PC-9 (cell line): ENCODE measurements around the gene F5. TPM values are rescaled to one million over a fixed set of nuclear protein-coding genes. Genes with fewer than 3 reads are reported as not detected.

Experiments
- BruUV-seq: library from RNA; stranded (reverse); fragments of 400-500 nt; replicated peaks from 2 replicates; lab custom pipeline; 2021; lab: Mats Ljungman, UMichigan
- CTCF ChIA-PET: fragments of 300-600 bp; sonication (Branson Sonifier 250); formaldehyde crosslinking; loops from one replicate; lab custom pipeline; 2022; ENCODE audit warnings: antibody characterized with exemption; lab: Charles Lee
- POLR2A ChIA-PET: fragments of 300-600 bp; sonication (Branson Sonifier 250); formaldehyde crosslinking; loops from one replicate; lab custom pipeline; 2022; ENCODE audit warnings: antibody characterized with exemption; ENCODE audit not compliant: unreplicated experiment; lab: Charles Lee
- DNase-seq, 2 experiments: peaks; one replicate each; pipeline versions ENCODE4 v3.0.0 to v3.0.0-alpha.2; 2015 to 2022; ENCODE audit warnings: mixed read lengths in 1 of 2
- H2AFZ ChIP-seq: fragments of 200-600 bp; sonication (generic); 2 replicates; pipeline ENCODE4 v1.8.1; 2017; ENCODE audit warnings: antibody characterized with exemption
- H3F3A ChIP-seq: fragments of 200-600 bp; sonication (generic); 2 replicates; pipeline ENCODE4 v1.8.1; 2017; ENCODE audit warnings: antibody characterized with exemption, mild to moderate bottlenecking, low read depth; ENCODE audit not compliant: insufficient read depth
- H3K27ac ChIP-seq: fragments of 200-600 bp; sonication (generic); 2 replicates; pipeline ENCODE4 v1.6.1; 2016; ENCODE audit warnings: mixed run types
- H3K27me3 ChIP-seq: fragments of 200-600 bp; sonication (generic); 2 replicates; pipeline ENCODE4 v1.6.1; 2016; ENCODE audit warnings: low read depth, mixed run types; ENCODE audit not compliant: insufficient read depth
- H3K36me3 ChIP-seq: fragments of 200-600 bp; sonication (generic); 2 replicates; pipeline ENCODE4 v1.6.1; 2016; ENCODE audit warnings: low read depth, mixed run types
- H3K4me1 ChIP-seq: fragments of 200-600 bp; sonication (generic); replicated peaks from 2 replicates; pipeline ENCODE4 v1.6.1; 2016; ENCODE audit warnings: mixed run types; ENCODE audit not compliant: insufficient read depth
- H3K4me2 ChIP-seq: fragments of 200-600 bp; sonication (generic); 2 replicates; pipeline ENCODE4 v1.6.1; 2017; ENCODE audit warnings: mixed run types
- H3K4me3 ChIP-seq: fragments of 200-600 bp; sonication (generic); 2 replicates; pipeline ENCODE4 v1.6.1; 2016; ENCODE audit warnings: mixed run types
- H3K79me2 ChIP-seq: fragments of 200-600 bp; sonication (generic); 2 replicates; pipeline ENCODE4 v1.6.1; 2017; ENCODE audit warnings: low read depth, mixed run types
- H3K9me2 ChIP-seq: fragments of 200-600 bp; sonication (generic); 2 replicates; pipeline ENCODE4 v1.8.1; 2017; ENCODE audit warnings: mild to moderate bottlenecking; ENCODE audit not compliant: insufficient read depth
- H3K9me3 ChIP-seq: fragments of 200-600 bp; sonication (generic); 2 replicates; pipeline ENCODE4 v1.8.1; 2016; ENCODE audit warnings: low read depth; ENCODE audit not compliant: insufficient read depth
- H4K20me1 ChIP-seq: fragments of 200-600 bp; sonication (generic); 2 replicates; pipeline ENCODE4 v1.8.1; 2017; ENCODE audit not compliant: insufficient read depth
- EZH2 ChIP-seq: fragments of 200-600 bp; sonication (generic); IDR thresholded peaks from 2 replicates; pipeline ENCODE4 v1.8.0; 2017; ENCODE audit warnings: antibody characterized with exemption, low read depth
- intact Hi-C: fragments of 100-400 bp; cut with micrococcal nuclease; formaldehyde crosslinking; loops from one replicate; pipeline ENCODE4 v1.10.0; 2022; ENCODE audit not compliant: unreplicated experiment
- total RNA-seq: library from RNA; stranded (reverse); gene quantifications from 2 replicates; pipeline ENCODE4 v1.2.3, GENCODE V29; 2021
- TF ChIP-seq, protein P1 (sequence below): fragments of 200-600 bp; sonication (generic); conservative IDR thresholded peaks from 2 replicates; pipeline ENCODE4 v1.6.1; 2017; ENCODE audit warnings: mixed run types, antibody characterized with exemption, mild to moderate bottlenecking, moderate library complexity

Gene F5
- total RNA-seq, 1 experiment from 2014 or later: not detected

DNA sequence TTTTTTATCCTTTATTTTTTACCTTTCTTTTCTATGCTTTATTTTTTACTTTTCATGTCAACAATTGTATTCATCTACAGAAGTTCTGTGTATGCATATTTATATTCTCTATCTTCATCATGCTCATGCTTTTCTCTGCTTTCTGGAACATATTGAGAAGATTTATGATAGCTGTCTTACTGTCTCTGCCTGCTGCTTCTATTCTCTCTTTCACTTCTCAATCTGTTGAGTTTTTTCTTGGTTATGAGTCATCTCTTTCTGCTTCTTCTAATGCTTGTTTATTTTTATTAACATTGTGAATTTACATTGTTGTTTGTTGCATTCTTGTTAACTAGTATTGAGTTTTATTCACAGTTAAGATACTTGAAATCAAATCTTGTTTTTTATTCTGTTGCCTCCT lies 22.6 kb downstream of the F5 start:
- no peaks in the 10 kb centered on the region for H3K9me3 ChIP-seq
- ChIA-PET POLR2A (no interaction called here), CTCF (no interaction called here)
- BruUV-seq: no TSS peak
- H2AFZ ChIP-seq: no peak overlapping the region
- H4K20me1 ChIP-seq: no peaks in the 10 kb centered on the region
- intact Hi-C loops: no loop called here
- no peak overlapping the region for H3K27ac ChIP-seq
- no peaks in the 10 kb centered on the region for H3K79me2 ChIP-seq
- peaks cover 3% of the 10 kb centered on the region; the same call in 1 of the 2 replicates for H3K4me1 ChIP-seq
- no peaks in the 10 kb centered on the region for H3K9me2 ChIP-seq
- no peak overlapping the region for H3K4me3 ChIP-seq
- no peak overlapping the region for H3K4me2 ChIP-seq
- H3K27me3 ChIP-seq: no peaks in the 10 kb centered on the region
- DNase-seq: no peak
- H3F3A ChIP-seq: no peaks in the 10 kb centered on the region
- H3K36me3 ChIP-seq: no peaks in the 10 kb centered on the region
- TF ChIP-seq, protein P1, sequence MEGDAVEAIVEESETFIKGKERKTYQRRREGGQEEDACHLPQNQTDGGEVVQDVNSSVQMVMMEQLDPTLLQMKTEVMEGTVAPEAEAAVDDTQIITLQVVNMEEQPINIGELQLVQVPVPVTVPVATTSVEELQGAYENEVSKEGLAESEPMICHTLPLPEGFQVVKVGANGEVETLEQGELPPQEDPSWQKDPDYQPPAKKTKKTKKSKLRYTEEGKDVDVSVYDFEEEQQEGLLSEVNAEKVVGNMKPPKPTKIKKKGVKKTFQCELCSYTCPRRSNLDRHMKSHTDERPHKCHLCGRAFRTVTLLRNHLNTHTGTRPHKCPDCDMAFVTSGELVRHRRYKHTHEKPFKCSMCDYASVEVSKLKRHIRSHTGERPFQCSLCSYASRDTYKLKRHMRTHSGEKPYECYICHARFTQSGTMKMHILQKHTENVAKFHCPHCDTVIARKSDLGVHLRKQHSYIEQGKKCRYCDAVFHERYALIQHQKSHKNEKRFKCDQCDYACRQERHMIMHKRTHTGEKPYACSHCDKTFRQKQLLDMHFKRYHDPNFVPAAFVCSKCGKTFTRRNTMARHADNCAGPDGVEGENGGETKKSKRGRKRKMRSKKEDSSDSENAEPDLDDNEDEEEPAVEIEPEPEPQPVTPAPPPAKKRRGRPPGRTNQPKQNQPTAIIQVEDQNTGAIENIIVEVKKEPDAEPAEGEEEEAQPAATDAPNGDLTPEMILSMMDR: no peak
- TF ChIP-seq EZH2: no peak

DNA sequence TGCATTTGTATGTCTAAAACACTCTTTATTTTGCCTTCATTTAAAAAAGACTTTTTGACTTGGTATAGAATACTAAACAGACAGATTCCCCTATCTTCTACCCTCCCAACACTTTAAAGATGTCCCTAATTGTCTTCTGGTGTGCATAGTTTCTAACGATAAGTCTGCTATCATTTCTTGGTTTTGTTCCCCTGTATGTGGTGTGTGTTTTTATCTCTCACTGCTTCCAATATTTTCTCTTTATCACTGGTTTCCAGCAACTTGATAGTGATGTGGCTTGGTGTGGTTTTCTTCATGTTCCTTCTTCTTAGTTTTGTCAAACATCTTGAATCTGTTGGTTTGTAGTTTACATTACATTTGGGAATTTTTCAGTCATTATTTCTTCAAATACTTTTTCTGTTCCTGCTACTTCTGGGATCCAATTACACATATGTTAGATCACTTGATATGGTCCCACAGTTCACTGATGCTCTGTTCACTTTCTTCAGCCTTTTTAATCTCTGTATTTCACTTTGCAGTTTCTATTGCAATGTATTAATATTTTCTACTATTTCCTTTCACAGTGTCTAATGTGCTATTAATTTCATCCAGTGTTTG lies 23.2 kb downstream of the F5 start:
- intact Hi-C loops: no loop called here
- H3K4me3 ChIP-seq: no peak overlapping the region
- no peak overlapping the region for H2AFZ ChIP-seq
- no peak for TF ChIP-seq EZH2
- TF ChIP-seq, protein P1: no peak
- no TSS peak for BruUV-seq
- no peaks in the 10 kb centered on the region for H3K9me2 ChIP-seq
- no peak overlapping the region for H3K27ac ChIP-seq
- H3F3A ChIP-seq: no peaks in the 10 kb centered on the region
- no peak overlapping the region for H3K4me2 ChIP-seq
- no peak for DNase-seq
- H3K4me1 ChIP-seq: peaks cover 3% of the 10 kb centered on the region; the same call in 1 of the 2 replicates
- H3K27me3 ChIP-seq: no peaks in the 10 kb centered on the region
- H3K9me3 ChIP-seq: no peaks in the 10 kb centered on the region
- no peaks in the 10 kb centered on the region for H3K36me3 ChIP-seq
- no peaks in the 10 kb centered on the region for H3K79me2 ChIP-seq
- ChIA-PET POLR2A (no interaction called here), CTCF (no interaction called here)
- H4K20me1 ChIP-seq: no peaks in the 10 kb centered on the region

DNA sequence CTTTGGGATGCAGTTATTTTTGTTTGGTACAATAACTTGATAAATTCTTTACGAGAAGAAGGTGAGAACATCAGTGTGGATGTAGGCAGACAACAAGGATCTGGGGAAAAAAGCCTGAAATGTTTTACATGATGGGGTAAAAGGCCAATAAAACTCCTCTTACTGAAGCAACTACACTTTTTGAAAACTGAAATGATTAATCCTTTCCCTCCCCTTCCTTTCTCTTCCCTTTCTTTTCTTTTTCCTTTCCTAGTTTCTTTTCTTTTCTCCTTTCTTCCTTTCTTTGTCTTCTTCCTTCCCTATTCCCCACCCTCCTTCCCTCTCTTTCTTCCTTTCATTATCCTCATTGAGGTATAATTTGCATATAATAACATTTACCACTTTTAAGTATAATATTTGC lies 24.6 kb downstream of the F5 start:
- POLR2A ChIA-PET: no interaction called here
- no peak for DNase-seq
- intact Hi-C loops: no loop called here
- Histone ChIP-seq H3F3A (no peaks in the 10 kb centered on the region), H3K36me3 (no peaks in the 10 kb centered on the region), H3K79me2 (no peaks in the 10 kb centered on the region), H3K9me3 (no peaks in the 10 kb centered on the region), H3K9me2 (no peaks in the 10 kb centered on the region), H3K27me3 (no peaks in the 10 kb centered on the region), H3K4me3 (no peak overlapping the region), H3K4me2 (no peak overlapping the region), H4K20me1 (no peaks in the 10 kb centered on the region), H2AFZ (no peak overlapping the region), H3K4me1 (peaks cover 3% of the 10 kb centered on the region; the same call in 1 of the 2 replicates), H3K27ac (no peak overlapping the region)
- CTCF ChIA-PET: interaction anchor here (0.6 kb wide), 1 partner anchor 141 kb away, joined by 3 read pairs; no protein-coding TSS in a partner anchor
- no TSS peak for BruUV-seq
- TF ChIP-seq EZH2: no peak
- TF ChIP-seq, protein P1: no peak
